Measurements from ENCODE around the gene KIDINS220.

KIDINS220 gene

GRCh38 chr2:8802741-8803140, 34.7 kb downstream of the KIDINS220 start:
- no peak for DNase-seq

- no peak for DNase-seq
These were observed 36.6 kb downstream of the KIDINS220 start for GRCh38 chr2:8800821-8801220.

GRCh38 chr2:8800218-8800617, 37.2 kb downstream of the KIDINS220 start:
- DNase-seq = no peak

GRCh38 chr2:8799004-8799403, 38.4 kb downstream of the KIDINS220 start:
- no peak for DNase-seq

GRCh38 chr2:8798393-8798792, 39.0 kb downstream of the KIDINS220 start:
- DNase-seq = no peak

GRCh38 chr2:8797682-8798081, 39.7 kb downstream of the KIDINS220 start:
- no peak for DNase-seq

GRCh38 chr2:8796878-8797550, 40.4 kb downstream of the KIDINS220 start:
- DNase-seq = no peak

- peak; percentile 10 for DNase-seq
These were observed 41.0 kb downstream of the KIDINS220 start for GRCh38 chr2:8796315-8796848.

GRCh38 chr2:8794923-8795825, 42.2 kb downstream of the KIDINS220 start:
- DNase-seq = no peak

- no peak for DNase-seq
These were observed 46.7 kb downstream of the KIDINS220 start for GRCh38 chr2:8790739-8791162.

GRCh38 chr2:8786463-8786862, 51.0 kb downstream of the KIDINS220 start:
- DNase-seq = no peak

- DNase-seq = no peak
These were observed 57.4 kb downstream of the KIDINS220 start for GRCh38 chr2:8779795-8780671.

GRCh38 chr2:8774371-8774770, 63.0 kb downstream of the KIDINS220 start:
- DNase-seq = no peak

- no peak for DNase-seq
These were observed 70.1 kb downstream of the KIDINS220 start for GRCh38 chr2:8767324-8767723.

- DNase-seq = peak; percentile 68
These were observed 75.8 kb downstream of the KIDINS220 start for GRCh38 chr2:8761529-8762164.

GRCh38 chr2:8756716-8757115, 80.7 kb downstream of the KIDINS220 start:
- DNase-seq = peak; percentile 54

- no peak for DNase-seq
These were observed 81.2 kb downstream of the KIDINS220 start for GRCh38 chr2:8756230-8756629.

GRCh38 chr2:8754106-8754776, 83.2 kb downstream of the KIDINS220 start:
- peak; percentile 39 for DNase-seq

GRCh38 chr2:8753609-8754008, 83.8 kb downstream of the KIDINS220 start:
- peak; percentile 11 for DNase-seq

- no peak for DNase-seq
These were observed 85.0 kb downstream of the KIDINS220 start for GRCh38 chr2:8752385-8752784.

- no peak for DNase-seq
These were observed 87.2 kb downstream of the KIDINS220 start for GRCh38 chr2:8750221-8750620.

GRCh38 chr2:8743261-8743660, 94.2 kb downstream of the KIDINS220 start:
- DNase-seq = no peak

Measured in hematopoietic multipotent progenitor cell treated with erythropoietin and hydrocortisone succinate and interleukin-3 and kit ligand, for 6 days (in vitro differentiated cells).